Measurements from ENCODE around the gene DCTN3.

The DCTN3 gene

DNA sequence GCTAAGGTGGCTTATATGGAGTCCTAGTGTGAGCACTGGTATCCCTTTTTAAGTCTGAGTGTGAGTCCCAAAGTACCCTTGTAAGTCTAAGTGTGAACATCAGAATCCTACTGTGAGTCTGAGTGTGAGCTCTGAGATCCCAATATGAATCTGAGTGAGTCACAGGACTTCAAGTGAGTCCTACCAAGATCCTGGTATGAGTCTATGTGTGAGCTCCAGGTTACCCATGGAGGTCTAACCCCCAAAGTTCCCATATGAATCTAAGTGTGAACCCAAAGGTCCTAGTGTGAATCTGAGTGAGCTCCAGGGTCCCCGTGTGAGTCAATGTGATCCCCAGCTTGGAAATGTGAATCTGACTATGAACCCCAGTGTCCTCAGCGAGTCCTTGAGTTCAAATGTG lies 33.0 kb downstream of the DCTN3 start:
- WGBS: 85% methylated on average over 2 of the region's 2 CpGs
- peaks cover 100% of the 10 kb centered on the region for H3K27me3 ChIP-seq (ENCODE audit: insufficient read depth, low read length)

GRCh38 chr9:34585946-34586669 lies 34.2 kb downstream of the DCTN3 start:
- Histone ChIP-seq H3K9me3 (ENCODE audit: insufficient read depth, low read depth, low read length) (no peaks in the 10 kb centered on the region), H3K4me3 (ENCODE audit: low read length) (no peak overlapping the region), H3K4me1 (ENCODE audit: insufficient read depth, low read length) (peaks cover 32% of the 10 kb centered on the region), H3K36me3 (ENCODE audit: insufficient read depth, low read length) (no peaks in the 10 kb centered on the region), H3K27me3 (ENCODE audit: insufficient read depth, low read length) (peaks cover 99% of the 10 kb centered on the region), H3K9ac (ENCODE audit: low read depth, low read length) (no peak overlapping the region), H3K27ac (ENCODE audit: low read depth, low read length) (no peak overlapping the region)
- 13% methylated on average over 7 of the region's 11 CpGs for WGBS

More for the DNA sequence above, 33.0 kb downstream of the DCTN3 start:
- Histone ChIP-seq H3K4me1 (ENCODE audit: insufficient read depth, low read length) (peaks cover 32% of the 10 kb centered on the region), H3K4me3 (ENCODE audit: low read length) (no peak overlapping the region), H3K36me3 (ENCODE audit: insufficient read depth, low read length) (no peaks in the 10 kb centered on the region), H3K27ac (ENCODE audit: low read depth, low read length) (no peak overlapping the region), H3K9me3 (ENCODE audit: insufficient read depth, low read depth, low read length) (no peaks in the 10 kb centered on the region), H3K9ac (ENCODE audit: low read depth, low read length) (no peak overlapping the region)

DNA sequence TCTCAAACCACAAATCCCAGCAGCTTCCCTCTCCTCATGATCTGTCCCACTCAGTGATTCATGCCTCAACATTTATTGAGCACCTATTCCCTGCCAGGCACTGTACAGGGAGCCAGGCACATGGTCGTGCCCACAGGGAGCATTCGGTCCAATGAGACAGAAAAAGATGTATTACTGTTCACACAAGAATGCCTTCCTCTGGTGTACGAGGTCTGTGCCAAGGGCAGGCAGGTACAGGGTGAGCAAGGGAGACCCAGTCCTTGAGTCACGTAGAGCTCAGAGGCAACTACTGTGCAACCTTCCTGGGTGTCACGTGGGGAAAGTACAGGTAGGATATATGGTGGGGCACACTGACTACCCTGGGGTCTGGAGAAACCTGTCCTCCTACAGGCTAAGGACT lies 35.3 kb downstream of the DCTN3 start:
- Histone ChIP-seq H3K4me3 (ENCODE audit: low read length) (no peak overlapping the region), H3K27me3 (ENCODE audit: insufficient read depth, low read length) (peaks cover 99% of the 10 kb centered on the region), H3K9ac (ENCODE audit: low read depth, low read length) (no peak overlapping the region), H3K27ac (ENCODE audit: low read depth, low read length) (no peak overlapping the region), H3K36me3 (ENCODE audit: insufficient read depth, low read length) (no peaks in the 10 kb centered on the region), H3K4me1 (ENCODE audit: insufficient read depth, low read length) (peaks cover 36% of the 10 kb centered on the region), H3K9me3 (ENCODE audit: insufficient read depth, low read depth, low read length) (no peaks in the 10 kb centered on the region)
- WGBS: 85% methylated on average over 5 of the region's 5 CpGs

DNA sequence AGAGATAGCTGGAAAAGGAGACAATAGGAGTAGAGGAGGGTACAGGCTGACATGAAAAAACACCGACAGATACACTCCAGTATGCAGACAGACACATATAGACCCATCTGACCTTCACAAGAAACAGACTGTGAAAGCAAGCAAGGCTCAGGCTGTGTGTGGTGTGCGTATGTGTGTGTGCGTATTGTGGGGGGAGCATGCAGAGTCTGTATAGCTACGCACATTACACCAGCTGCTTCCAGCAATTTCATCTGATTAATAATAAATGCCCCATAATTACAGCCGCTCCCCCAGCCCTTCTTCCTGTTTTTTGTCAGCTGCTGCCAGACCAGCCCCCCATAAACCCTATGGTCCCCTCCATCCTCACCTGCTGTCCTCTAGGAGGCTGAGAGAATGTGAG lies 37.5 kb downstream of the DCTN3 start:
- H3K36me3 ChIP-seq (ENCODE audit: insufficient read depth, low read length): no peaks in the 10 kb centered on the region
- no peaks in the 10 kb centered on the region for H3K9me3 ChIP-seq (ENCODE audit: insufficient read depth, low read depth, low read length)
- 91% methylated on average over 5 of the region's 5 CpGs for WGBS
- H3K4me1 ChIP-seq (ENCODE audit: insufficient read depth, low read length): peaks cover 49% of the 10 kb centered on the region
- no peak overlapping the region for H3K27ac ChIP-seq (ENCODE audit: low read depth, low read length)
- no peak overlapping the region for H3K9ac ChIP-seq (ENCODE audit: low read depth, low read length)
- H3K4me3 ChIP-seq (ENCODE audit: low read length): no peak overlapping the region
- H3K27me3 ChIP-seq (ENCODE audit: insufficient read depth, low read length): peaks cover 99% of the 10 kb centered on the region

GRCh38 chr9:34581318-34581717 lies 39.0 kb downstream of the DCTN3 start:
- Histone ChIP-seq H3K27me3 (ENCODE audit: insufficient read depth, low read length) (peaks cover 98% of the 10 kb centered on the region), H3K36me3 (ENCODE audit: insufficient read depth, low read length) (no peaks in the 10 kb centered on the region), H3K9me3 (ENCODE audit: insufficient read depth, low read depth, low read length) (no peaks in the 10 kb centered on the region), H3K9ac (ENCODE audit: low read depth, low read length) (no peak overlapping the region), H3K27ac (ENCODE audit: low read depth, low read length) (no peak overlapping the region), H3K4me1 (ENCODE audit: insufficient read depth, low read length) (peaks cover 56% of the 10 kb centered on the region), H3K4me3 (ENCODE audit: low read length) (no peak overlapping the region)
- WGBS: 80% methylated on average over 3 of the region's 3 CpGs

GRCh38 chr9:34580358-34580757 lies 39.9 kb downstream of the DCTN3 start:
- no peak overlapping the region for H3K4me3 ChIP-seq (ENCODE audit: low read length)
- H3K9me3 ChIP-seq (ENCODE audit: insufficient read depth, low read depth, low read length): no peaks in the 10 kb centered on the region
- H3K4me1 ChIP-seq (ENCODE audit: insufficient read depth, low read length): peaks cover 48% of the 10 kb centered on the region
- peak overlapping the region; percentile 34; the same call in 1 of the 2 replicates for H3K9ac ChIP-seq (ENCODE audit: low read depth, low read length)
- peaks cover 96% of the 10 kb centered on the region for H3K27me3 ChIP-seq (ENCODE audit: insufficient read depth, low read length)
- WGBS: 48% methylated on average over 8 of the region's 8 CpGs
- no peaks in the 10 kb centered on the region for H3K36me3 ChIP-seq (ENCODE audit: insufficient read depth, low read length)
- H3K27ac ChIP-seq (ENCODE audit: low read depth, low read length): no peak overlapping the region

GRCh38 chr9:34579808-34580163 lies 40.5 kb downstream of the DCTN3 start:
- H3K9ac ChIP-seq (ENCODE audit: low read depth, low read length): peak overlapping the region; percentile 34; the same call in 1 of the 2 replicates
- peaks cover 43% of the 10 kb centered on the region for H3K4me1 ChIP-seq (ENCODE audit: insufficient read depth, low read length)
- H3K27me3 ChIP-seq (ENCODE audit: insufficient read depth, low read length): peaks cover 96% of the 10 kb centered on the region
- no peak overlapping the region for H3K27ac ChIP-seq (ENCODE audit: low read depth, low read length)
- no peaks in the 10 kb centered on the region for H3K9me3 ChIP-seq (ENCODE audit: insufficient read depth, low read depth, low read length)
- no peaks in the 10 kb centered on the region for H3K36me3 ChIP-seq (ENCODE audit: insufficient read depth, low read length)
- 59% methylated on average over 5 of the region's 5 CpGs for WGBS
- H3K4me3 ChIP-seq (ENCODE audit: low read length): no peak overlapping the region

DNA sequence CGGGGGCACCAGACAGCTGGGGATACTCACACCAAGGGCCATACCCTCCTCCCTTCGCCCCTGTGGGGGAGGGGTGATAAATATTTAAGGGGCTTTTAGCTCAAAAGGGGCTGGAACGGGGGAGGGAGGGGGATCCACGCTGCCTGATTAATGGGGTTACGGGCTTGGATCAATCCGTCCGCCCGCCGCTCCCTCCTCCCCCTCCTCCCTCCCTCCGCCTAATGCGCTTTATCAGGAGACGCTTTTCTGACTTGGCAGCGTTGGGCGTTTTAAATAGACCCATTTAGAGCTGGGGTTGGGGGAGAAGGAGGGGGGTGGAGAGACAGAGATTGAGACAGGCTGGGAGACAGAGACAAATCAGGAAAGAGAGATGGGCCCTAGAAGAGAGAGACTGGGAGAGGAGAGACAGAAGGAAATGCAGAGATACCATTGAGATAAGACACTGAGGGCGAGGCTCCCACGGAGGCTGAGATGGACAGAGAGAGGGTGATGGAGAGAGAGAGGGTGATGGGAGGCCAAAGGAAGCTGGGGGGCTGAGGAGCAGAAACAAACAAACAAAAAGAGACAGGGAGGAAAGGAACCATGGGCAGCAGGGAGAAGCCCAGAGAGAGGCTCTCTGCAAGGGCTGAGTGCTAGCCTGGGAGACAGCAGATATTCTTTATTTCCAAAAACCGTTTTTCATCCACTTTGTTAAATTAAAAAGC lies 41.0 kb downstream of the DCTN3 start:
- H3K36me3 ChIP-seq (ENCODE audit: insufficient read depth, low read length): no peaks in the 10 kb centered on the region
- H3K9me3 ChIP-seq (ENCODE audit: insufficient read depth, low read depth, low read length): no peaks in the 10 kb centered on the region
- H3K27me3 ChIP-seq (ENCODE audit: insufficient read depth, low read length): peaks cover 93% of the 10 kb centered on the region
- 9% methylated on average over 9 of the region's 17 CpGs for WGBS
- peaks cover 43% of the 10 kb centered on the region for H3K4me1 ChIP-seq (ENCODE audit: insufficient read depth, low read length)
- H3K9ac ChIP-seq (ENCODE audit: low read depth, low read length): no peak overlapping the region
- no peak overlapping the region for H3K27ac ChIP-seq (ENCODE audit: low read depth, low read length)
- H3K4me3 ChIP-seq (ENCODE audit: low read length): peak overlapping the region; percentile 55

- Histone ChIP-seq H3K4me1 (ENCODE audit: insufficient read depth, low read length) (peaks cover 47% of the 10 kb centered on the region), H3K36me3 (ENCODE audit: insufficient read depth, low read length) (no peaks in the 10 kb centered on the region), H3K4me3 (ENCODE audit: low read length) (peak overlapping the region; percentile 55), H3K9me3 (ENCODE audit: insufficient read depth, low read depth, low read length) (no peaks in the 10 kb centered on the region), H3K9ac (ENCODE audit: low read depth, low read length) (peak overlapping the region; percentile 53; the same call in 1 of the 2 replicates), H3K27ac (ENCODE audit: low read depth, low read length) (peak overlapping the region; percentile 60), H3K27me3 (ENCODE audit: insufficient read depth, low read length) (peaks cover 85% of the 10 kb centered on the region)
- WGBS: 8% methylated on average over 28 of the region's 28 CpGs
Measured at GRCh38 chr9:34578241-34579103, 41.8 kb downstream of the DCTN3 start.

DNA sequence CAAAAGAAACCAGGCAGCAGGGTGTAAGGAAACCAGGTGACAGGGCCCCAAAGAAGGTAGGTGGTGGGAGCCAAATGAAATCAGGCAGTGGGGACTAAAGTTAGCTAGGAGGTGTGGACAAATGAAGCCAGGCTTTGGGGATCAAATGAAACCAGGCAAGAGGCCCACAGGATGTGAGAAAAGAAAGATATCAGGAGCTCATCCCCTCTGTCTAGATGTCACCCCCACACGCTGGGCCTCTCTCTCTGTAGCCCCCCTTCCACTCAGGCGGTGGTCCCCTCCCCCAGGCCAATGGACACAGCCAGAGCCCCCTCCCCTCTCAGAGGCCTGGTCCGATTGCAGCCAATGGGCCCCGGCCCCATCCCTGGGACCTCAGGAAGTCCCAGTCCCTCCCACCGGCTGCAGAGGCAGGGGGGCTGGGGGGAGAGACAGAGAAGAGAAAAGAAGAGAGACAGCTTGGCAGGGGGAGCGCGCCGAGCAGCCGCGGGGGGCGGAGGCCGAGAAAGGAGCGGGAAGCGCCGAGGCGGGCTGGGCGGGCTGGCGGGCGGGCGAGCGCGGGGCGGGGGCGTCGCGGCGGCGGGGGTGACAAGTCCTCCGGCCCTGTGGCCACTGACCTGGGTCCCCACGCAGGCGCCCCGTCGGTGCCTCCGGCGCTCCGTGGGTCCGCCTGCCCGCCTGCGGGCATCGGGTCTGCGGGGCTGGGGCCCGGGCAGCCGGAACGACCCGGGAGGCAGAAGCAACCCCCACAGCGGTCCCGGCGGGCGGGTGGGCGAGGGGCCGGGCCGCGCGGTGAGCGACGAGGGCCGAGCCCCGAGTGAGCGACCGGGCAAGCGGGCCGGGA lies 42.7 kb downstream of the DCTN3 start:
- Histone ChIP-seq H3K9ac (ENCODE audit: low read depth, low read length) (peak overlapping the region; percentile 53; the same call in 1 of the 2 replicates), H3K27ac (ENCODE audit: low read depth, low read length) (peak overlapping the region; percentile 60), H3K36me3 (ENCODE audit: insufficient read depth, low read length) (no peaks in the 10 kb centered on the region), H3K9me3 (ENCODE audit: insufficient read depth, low read depth, low read length) (no peaks in the 10 kb centered on the region), H3K4me3 (ENCODE audit: low read length) (peak overlapping the region; percentile 55), H3K4me1 (ENCODE audit: insufficient read depth, low read length) (peaks cover 52% of the 10 kb centered on the region), H3K27me3 (ENCODE audit: insufficient read depth, low read length) (peaks cover 77% of the 10 kb centered on the region)
- under 1% methylated on average over 62 of the region's 62 CpGs for WGBS
